GM12874 (cell line): ENCODE results near the gene KRTAP10-5.

Source experiments
- TF ChIP-seq, protein P1 (sequence below): IDR thresholded peaks from 2 replicates; pipeline ENCODE4 v1.5.1; 2011; ENCODE audit warnings: low read depth, mild to moderate bottlenecking, control low read depth, low read length, moderate library complexity; ENCODE audit not compliant: insufficient read depth

KRTAP10-5 gene

DNA sequence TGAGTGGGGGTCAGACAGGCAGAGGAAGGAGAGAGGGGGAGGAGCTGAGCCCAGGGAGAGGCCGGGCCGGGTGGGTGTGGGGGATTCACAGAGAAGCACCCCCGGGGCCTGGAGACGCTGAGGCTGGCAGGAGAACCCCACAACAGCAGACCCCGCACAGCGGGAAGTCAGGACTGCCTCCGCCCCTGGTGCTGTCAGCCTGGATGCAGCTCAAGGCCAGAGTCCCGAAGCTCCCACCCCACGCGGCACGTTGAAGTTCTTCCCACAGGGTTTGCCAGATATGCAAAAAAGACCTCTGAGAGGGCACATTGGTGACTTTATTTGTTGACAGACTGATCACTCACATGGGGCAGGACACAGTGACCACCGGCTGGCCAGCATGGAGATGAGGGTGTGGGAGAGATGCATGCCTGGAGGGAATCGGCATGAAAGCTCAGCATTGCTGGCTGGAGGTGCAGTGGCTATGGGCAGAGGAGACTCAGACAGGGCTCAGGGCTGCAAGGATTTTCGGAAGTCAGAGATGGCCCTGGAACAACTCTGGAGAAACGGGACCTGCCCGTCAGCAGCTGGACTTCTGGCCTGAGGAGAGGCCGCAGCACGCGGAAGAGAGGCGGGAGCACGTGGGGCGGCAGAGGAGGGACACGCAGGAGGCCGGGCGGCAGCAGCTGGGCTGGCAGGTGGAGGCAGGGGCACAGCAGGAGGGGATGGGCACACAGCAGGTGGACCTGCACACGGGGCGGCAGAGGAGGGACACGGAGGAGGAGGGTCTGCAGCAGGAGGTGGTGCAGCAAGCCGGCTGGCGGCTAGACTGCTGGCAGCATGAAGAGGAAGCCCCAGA, 22.7 kb downstream of the KRTAP10-5 start:
- TF ChIP-seq, protein P1, sequence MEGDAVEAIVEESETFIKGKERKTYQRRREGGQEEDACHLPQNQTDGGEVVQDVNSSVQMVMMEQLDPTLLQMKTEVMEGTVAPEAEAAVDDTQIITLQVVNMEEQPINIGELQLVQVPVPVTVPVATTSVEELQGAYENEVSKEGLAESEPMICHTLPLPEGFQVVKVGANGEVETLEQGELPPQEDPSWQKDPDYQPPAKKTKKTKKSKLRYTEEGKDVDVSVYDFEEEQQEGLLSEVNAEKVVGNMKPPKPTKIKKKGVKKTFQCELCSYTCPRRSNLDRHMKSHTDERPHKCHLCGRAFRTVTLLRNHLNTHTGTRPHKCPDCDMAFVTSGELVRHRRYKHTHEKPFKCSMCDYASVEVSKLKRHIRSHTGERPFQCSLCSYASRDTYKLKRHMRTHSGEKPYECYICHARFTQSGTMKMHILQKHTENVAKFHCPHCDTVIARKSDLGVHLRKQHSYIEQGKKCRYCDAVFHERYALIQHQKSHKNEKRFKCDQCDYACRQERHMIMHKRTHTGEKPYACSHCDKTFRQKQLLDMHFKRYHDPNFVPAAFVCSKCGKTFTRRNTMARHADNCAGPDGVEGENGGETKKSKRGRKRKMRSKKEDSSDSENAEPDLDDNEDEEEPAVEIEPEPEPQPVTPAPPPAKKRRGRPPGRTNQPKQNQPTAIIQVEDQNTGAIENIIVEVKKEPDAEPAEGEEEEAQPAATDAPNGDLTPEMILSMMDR: no peak

DNA sequence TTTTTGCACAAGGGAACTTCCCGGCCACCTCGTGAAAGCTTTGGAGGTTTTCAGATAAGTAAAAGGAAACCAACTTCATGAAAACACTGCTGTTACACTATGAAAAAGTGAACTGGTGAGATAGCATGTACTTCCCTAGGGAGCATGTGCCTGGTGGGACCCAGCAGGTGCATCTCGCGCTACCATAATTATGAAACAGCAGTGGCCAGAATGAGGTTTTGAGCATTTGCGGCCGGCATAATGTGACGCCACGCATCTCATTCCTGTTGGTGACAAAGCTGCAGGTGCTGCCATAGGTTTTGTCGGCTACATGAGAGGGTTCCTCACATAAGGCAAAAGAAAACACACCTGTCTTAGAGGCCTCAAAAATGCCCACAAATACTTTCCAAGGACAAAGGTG, 23.5 kb downstream of the KRTAP10-5 start:
- TF ChIP-seq, protein P1: no peak

DNA sequence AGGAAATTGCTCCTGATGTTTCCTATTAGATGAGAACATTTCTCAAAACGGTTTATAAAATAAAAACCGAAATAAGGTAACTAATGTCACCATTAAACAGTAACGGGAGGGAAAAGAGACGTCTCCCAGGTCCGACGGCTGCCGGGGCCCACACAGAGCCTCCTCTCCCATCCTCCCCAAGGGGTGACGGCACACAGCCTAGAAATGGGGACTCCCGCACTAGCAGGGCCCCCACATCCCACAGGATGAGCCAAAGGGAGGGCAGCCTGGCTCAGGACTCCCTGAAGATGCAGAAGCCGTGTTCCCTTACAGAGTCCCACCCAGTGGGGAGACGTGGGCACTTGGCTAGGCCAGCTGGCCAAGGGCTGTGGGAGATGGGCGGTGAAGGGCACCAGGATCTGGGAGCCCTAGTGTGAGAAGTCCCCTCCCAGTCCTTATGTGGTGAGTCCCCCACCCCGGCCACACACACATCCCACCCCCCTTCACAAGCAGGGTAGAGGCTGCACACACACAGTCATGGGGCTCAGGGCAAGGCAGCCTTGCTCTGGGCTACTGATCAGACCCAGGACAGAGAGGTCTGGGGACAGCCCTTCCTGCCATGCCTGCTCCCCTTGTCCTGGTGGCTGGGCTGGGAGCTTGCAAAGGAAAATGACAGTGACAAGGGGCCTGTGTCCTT, 25.1 kb downstream of the KRTAP10-5 start:
- TF ChIP-seq, protein P1: no peak

DNA sequence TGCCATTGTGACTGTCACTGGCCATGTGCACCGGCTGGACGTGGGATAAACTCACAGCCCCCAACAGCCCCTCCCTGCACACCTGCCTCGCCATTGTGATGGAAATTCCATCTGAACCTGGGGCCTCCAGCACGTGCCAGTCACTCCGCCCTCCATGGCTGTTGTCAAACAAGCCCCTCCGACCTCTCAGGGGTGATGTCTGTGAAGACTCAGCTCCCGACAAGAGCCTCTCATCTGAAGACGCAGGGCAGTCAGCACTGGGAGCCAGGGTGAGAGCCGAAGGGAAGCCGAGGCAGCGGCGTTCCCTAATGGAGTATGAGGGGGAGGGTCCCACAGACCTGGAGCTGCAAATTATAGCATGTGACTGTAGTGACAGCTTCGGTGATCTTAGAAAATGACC, 27.7 kb downstream of the KRTAP10-5 start:
- TF ChIP-seq, protein P1: no peak

DNA sequence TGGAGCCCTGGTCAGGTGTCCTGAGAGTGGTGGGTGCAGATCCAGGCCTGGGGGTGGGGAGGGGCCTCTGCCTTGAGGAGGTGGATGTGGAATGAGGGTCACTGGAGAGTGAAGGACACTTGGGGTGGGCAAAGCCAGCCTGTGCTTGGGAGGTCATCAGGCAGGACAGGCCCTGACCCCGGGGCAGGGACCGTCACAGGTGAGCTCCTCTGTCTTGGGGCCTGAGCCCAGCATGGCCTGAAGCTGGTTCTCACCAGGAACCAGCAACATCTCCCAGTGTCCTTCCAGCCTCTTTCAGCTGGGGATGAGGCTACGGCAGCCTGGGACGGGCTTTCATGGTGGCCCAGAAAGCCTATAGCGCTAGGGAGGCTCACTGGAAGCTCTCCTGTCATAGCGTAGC, 28.3 kb downstream of the KRTAP10-5 start:
- TF ChIP-seq, protein P1: no peak

DNA sequence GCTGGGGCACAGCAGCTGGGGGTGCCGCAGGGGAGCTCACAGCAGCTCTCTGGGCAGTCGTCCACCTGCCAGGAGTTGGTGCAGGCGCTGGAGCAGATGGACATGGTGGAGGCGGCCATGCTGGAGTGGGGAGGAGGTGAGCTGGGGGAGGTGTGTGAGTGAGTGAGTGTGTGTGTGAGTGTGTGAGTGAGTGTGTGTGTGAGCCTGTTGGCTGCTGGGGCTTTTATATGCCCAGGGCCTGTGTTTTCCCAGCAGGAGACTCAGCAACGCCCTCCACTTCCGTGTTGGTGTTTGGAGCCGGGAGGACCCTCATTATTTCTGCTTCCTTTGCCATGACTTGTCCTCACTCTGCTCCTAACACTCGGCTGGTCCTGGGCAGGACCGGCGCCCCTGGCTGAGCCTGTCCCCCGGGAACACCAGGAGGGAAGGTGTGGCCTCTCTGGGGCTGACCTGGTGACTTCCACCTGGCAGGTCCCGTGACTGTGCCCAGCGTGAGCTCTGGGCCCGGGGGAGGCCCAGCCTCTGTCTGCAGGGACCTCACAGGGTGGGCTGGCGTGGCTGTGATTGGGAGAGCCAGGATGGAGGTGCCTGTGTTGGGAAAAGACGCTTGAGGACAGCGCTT, 29.0 kb downstream of the KRTAP10-5 start, which contains the start of gene KRTAP10-2:
TSS of gene KRTAP10-2 (minus strand) at position 166 of the 622 bp plus-strand sequence. CDS start at position 119, 47 bp downstream.
- TF ChIP-seq, protein P1: no peak

DNA sequence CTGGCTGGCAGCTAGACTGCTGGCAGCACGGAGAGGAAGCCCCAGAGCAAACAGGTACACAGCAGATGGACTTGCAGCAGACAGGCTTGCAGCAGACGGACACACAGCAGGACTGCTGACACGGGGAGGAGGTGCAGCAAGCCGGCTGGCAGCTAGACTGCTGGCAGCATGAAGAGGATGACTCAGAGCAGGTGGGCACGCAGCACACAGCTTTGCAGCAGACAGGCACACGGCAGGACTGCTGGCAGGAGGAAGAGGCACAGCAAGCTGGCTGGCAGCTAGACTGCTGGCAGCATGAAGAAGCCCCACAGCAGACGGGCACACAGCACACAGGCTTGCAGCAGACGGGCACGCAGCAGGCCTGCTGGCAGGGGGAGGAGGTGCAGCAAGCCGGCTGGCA, 29.6 kb downstream of the KRTAP10-5 start:
- TF ChIP-seq, protein P1: no peak
